NT2/D1 (cell line): ENCODE data around the gene HNRNPA0.

Experiments used
- SUZ12 ChIP-seq: IDR thresholded peaks from 2 replicates; pipeline ENCODE4 v1.6.1; 2011; ENCODE audit not compliant: insufficient read length, insufficient read depth; ENCODE audit errors: extremely low read depth
- YY1 ChIP-seq: IDR thresholded peaks from 2 replicates; pipeline ENCODE4 v1.6.1; 2011; ENCODE audit not compliant: insufficient read length, insufficient read depth
- ZNF274 ChIP-seq: IDR thresholded peaks from 2 replicates; pipeline ENCODE4 v1.6.1; 2011; ENCODE audit warnings: mild to moderate bottlenecking, low read depth, low read length

- TF ChIP-seq YY1 = no peak
- TF ChIP-seq SUZ12 = no peak
- TF ChIP-seq ZNF274 = no peak
Observed at GRCh38 chr5:137699336-137700281, 54.6 kb downstream of the HNRNPA0 start.
